DND-41 (cell line): ENCODE data around the gene TCF19.

Experiments used
- EZH2 ChIP-seq: IDR thresholded peaks from 3 replicates; pipeline ENCODE4 v1.6.1; 2012; ENCODE audit warnings: borderline replicate concordance, low read depth, mild to moderate bottlenecking, moderate library complexity, low read length, inconsistent platforms; ENCODE audit not compliant: severe bottlenecking
- TF ChIP-seq, protein P1 (sequence below): IDR thresholded peaks from 2 replicates; pipeline ENCODE4 v1.5.1; 2012; ENCODE audit warnings: borderline replicate concordance, low read length, moderate library complexity, mild to moderate bottlenecking; ENCODE audit not compliant: poor library complexity, severe bottlenecking; ENCODE audit errors: extremely low read depth

DNA sequence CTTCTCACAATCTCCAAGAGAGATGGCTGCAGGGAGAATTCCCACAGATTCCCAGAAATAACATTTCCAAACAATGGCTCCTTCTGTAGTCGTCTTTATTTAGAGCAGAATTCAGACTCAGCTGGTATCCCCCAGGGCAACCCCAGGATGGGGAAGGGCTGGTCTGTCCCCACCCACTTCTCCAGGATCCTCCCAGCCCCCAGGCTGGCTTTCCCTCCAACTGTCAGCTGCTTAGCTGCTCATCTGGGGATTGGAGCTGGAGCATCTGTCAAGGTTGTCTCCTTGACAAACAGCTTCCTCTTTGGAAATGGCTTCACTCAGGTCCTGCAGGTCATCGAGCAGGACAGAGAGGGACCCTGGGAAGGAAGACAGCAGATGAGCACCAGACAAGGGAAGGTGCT, 16.0 kb upstream of the TCF19 start:
- TF ChIP-seq, protein P1, sequence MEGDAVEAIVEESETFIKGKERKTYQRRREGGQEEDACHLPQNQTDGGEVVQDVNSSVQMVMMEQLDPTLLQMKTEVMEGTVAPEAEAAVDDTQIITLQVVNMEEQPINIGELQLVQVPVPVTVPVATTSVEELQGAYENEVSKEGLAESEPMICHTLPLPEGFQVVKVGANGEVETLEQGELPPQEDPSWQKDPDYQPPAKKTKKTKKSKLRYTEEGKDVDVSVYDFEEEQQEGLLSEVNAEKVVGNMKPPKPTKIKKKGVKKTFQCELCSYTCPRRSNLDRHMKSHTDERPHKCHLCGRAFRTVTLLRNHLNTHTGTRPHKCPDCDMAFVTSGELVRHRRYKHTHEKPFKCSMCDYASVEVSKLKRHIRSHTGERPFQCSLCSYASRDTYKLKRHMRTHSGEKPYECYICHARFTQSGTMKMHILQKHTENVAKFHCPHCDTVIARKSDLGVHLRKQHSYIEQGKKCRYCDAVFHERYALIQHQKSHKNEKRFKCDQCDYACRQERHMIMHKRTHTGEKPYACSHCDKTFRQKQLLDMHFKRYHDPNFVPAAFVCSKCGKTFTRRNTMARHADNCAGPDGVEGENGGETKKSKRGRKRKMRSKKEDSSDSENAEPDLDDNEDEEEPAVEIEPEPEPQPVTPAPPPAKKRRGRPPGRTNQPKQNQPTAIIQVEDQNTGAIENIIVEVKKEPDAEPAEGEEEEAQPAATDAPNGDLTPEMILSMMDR, result no peak
- TF ChIP-seq EZH2, result no peak
